AML-193 (cell line): Measurements from ENCODE around the gene ZFYVE1.
"Not testable (repeated sequence)": the region's sequence is repeated elsewhere in the genome, so short reads cannot be mapped to it uniquely, and the experiment has no call there.

Experiments used
- DNase-seq, 2 experiments: peaks; one replicate each; lab custom pipeline; 2025; lab: John Stamatoyannopoulos, UW

The ZFYVE1 gene

DNA sequence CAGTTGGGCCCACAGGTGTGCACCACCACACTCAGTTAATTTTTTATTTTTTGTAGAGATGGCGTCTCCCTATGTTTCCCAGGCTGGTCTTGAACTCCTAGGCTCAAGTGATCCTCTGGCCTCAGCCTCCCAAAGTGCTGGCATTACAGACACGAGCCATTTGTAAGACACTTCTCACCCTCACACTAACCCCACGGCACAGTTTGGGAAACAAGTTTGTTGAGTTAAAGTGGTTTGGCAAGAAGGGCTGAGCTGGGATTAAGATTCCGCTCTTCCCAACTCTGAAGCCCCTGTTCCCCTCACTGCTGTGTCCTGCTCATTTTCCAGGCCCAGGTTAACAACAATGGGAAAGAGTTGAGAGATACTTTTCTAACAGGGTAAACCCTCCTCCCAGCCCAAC is 65.9 kb downstream of the ZFYVE1 start:
- not testable (repeated sequence) for DNase-seq

DNA sequence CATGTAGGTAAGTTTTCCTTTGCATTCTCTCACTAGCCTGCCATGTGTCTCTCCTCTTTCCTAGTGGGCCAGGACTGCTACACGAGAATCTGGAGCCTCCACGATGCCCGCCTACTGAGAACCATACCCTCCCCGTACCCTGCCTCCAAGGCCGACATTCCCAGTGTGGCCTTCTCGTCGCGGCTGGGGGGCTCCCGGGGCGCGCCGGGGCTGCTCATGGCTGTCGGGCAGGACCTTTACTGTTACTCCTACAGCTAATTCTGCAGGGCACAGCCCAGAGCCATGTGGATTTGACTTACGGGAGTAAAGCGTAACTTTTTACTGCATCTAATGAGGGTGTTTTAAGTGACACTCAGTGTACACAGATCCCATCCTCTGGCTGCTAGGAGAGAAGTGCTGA is 68.4 kb downstream of the ZFYVE1 start:
- DNase-seq = no peak

DNA sequence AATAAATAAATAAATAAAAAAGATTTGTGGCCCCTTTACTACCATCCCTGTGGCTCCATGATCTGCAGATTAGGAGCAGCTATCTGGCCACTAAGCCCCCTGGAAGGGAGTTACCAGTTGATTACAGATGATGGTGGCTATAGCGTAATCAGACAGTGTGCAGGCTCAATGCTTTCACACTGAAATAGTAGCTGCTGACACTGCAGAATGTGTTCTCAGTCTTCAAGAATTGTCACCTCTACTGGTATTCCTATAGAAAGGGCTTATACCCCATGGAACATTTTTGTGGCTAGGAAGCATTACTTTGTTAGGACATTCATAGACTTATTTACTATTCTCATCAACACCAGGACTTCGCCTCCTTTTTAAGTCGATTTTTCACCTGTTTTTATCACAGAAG is 69.7 kb downstream of the ZFYVE1 start:
- DNase-seq = no peak

DNA sequence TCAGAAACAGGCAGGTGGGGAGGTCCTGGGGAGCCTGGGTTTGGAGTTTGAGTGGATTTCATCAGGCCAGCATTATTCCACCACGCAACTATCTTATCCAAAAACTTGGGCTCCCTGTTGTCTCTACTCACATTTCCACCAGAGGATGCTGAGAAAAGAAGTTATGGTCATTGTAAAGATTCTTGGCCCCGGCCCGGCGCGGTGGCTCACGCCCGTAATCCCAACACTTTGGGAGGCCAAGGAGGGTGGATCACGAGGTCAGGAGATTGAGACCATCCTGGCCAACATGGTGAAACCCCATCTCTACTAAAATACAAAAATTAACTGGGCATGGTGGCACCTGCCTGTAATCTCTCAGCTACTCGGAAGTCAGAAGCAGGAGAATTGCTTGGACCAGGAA is 70.2 kb downstream of the ZFYVE1 start:
- DNase-seq = not testable (repeated sequence)

DNA sequence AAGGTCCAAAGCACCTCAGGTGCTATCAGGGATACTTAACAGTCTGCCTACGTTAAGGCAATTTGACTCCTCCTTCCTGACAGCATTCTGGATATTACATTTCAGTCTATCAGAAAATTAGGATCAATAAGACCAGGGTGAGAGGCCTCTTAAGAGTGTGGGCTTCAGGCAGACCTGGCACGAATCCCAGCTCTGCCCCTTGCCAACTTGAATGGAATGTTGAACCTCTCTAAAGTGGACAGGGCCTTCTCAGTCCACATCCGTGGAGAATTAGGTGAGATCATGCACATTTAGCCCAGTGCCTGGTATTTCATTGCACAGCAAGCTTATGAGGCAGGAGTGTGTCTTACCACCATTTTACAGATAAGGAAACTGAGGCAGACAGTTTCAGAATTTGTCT is 74.7 kb downstream of the ZFYVE1 start:
- DNase-seq = no peak

DNA sequence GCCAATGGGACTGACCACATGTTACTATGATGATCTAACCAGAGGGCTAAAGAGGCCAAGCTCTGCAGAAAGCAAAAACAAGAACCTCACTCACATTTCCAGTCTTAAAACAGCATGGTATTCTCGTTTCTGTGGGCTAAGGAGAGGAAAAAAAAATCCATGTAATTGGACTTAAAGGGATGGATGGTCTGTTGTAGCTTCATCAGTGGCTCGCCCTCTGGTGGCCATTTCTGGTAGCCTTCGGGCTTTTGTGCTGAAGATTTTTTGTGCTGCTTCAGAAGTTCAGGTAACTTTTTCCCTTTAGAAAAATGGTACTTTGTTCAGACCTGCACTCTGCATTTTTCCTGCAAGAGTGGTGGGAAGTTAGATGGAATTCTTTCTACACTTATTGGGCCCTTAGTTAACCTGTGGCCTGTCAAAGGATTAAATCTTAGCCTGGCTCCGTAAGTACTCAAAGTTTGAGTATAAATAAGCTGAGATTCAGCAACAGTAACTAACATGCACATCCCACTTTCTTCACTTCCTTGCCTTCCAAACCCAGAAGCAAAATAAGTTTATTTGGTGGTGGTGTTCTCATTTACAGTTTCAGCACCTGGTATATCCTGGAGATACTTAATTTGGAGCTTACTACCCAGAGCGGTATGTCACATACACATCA is 78.3 kb downstream of the ZFYVE1 start:
- peak; percentile 35 to 44 for DNase-seq

DNA sequence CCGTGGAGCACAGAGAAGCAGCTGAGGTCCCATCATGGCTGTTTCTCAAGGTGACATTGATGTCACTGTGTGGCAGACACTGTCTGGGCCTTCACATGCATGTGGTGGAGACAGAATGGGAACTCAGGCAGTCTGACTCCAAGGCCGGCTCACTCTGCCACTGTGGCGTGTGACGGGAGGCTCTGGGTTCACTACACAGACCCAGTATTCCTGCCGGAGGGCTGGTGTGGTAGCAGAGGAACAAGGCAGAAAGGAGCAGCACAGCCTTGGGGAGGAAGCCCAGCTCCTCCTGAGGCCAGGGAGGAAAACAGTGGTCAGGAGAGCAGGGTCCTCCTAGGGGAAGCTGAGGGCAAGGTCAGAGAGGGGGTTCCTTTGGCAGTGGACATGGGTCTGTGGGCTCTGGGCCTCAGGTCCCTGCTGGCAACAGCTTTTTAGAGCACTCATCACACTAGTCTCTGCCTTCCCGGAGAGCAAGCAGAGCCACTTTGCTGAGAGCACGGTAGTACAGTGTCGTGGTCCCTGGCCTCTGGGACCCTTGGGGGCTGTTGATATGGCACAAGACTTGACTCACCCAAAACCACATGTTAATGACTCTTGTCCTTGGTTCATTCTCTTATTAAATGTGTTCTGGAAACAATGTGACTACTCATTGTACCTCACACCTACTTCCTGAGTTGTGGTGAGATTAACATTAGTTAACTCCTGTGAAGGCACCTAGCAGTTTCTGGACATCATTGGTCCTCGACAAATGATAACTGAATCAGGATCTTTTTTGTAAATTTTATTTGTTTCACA is 79.3 kb downstream of the ZFYVE1 start:
- no peak for DNase-seq

DNA sequence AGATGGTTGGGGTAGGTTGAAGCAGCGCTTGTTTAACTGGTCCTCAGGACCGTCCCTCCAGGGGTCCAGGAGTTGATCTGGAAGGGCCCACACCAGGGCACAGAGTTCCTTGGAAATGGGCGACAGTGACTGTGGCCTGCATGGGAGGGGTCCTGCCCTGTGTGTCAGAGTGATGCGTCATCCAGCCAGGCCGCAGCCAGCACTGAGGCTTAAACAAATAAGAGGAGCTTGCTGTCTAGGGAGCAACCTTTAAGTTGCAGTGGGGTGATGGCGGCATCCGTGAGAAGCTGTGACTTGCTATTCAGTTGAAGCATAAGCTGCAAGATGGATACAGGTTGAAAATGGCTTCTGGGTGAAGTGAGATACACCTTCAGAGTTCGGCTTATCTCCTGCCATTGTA is 80.4 kb downstream of the ZFYVE1 start:
- DNase-seq = no peak

DNA sequence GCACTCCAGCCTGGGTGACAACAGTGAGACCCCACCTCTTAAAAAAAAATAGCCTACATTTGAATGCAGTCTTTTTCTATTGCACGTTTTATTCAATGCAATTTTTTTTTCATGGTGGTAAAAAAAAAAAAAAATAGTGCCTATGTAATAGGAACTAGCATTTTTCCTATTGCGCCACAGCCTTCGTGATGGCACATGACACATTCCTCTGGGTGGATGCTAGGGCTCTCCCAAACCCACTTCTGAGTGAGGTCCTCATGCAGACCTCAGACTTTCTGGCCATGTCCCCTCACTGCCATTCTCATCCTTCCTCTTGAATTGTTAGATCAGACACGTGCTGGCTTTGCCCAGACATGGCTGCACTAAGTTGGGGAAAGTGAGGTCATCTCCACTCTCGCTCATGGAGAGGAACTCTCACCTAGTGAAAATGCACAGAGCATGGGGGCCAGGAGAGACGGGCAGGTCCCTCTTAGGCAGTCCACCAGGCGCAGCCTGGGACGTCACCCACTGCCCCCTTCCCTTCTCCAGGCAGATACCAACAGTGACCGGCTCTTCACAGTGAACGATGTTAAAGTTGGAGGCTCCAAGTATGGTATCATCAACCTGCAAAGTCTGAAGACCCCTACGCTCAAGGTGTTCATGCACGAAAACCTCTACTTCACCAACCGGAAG is 81.4 kb downstream of the ZFYVE1 start:
- DNase-seq = peak in 1 of 2 experiments; percentile 11

DNA sequence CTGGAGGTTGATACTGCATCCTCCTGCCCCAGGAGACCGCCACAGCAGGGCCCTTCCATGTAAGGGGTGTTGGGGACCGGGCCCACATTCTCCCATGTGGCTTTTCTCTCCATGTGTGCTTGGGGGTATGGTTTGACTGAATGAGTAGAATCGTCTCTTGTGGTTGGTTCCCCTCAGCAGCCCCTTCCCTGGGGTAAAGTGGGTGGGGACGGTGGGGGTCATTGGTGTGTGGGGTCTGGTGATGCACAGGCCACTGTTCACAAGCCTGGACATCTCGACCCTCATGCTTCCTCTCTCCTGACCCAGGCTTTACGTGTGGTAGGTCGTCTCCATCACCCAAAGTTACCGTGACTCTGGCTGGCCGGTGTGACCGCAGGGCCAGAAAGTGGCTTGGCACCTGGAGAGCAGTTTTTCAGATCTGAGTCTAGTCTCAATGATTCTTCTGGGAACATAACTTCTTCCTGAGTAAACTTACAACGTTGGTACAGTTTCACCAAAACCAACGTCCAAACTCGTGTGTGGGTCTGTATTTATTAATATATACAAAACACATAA is 83.0 kb downstream of the ZFYVE1 start:
- no peak for DNase-seq

DNA sequence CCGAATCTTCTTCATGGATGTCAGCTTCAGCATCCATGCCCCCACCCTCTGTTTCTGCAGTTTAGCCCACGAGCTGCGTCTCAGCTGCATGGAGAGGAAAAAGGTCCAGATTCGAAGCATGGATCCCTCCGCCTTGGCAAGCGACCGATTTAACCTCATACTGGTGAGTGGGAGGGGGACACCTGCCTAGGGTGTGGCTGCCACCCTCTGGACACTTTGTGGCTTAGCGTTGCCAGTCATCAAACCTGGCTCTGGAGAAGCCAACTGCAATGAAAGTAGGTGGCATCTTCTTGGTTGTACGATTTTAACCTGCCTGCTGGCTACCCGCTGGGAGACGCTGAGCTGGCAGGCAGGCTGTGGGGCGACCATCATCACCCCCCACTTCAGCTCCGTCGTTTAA is 84.0 kb downstream of the ZFYVE1 start:
- DNase-seq = no peak

DNA sequence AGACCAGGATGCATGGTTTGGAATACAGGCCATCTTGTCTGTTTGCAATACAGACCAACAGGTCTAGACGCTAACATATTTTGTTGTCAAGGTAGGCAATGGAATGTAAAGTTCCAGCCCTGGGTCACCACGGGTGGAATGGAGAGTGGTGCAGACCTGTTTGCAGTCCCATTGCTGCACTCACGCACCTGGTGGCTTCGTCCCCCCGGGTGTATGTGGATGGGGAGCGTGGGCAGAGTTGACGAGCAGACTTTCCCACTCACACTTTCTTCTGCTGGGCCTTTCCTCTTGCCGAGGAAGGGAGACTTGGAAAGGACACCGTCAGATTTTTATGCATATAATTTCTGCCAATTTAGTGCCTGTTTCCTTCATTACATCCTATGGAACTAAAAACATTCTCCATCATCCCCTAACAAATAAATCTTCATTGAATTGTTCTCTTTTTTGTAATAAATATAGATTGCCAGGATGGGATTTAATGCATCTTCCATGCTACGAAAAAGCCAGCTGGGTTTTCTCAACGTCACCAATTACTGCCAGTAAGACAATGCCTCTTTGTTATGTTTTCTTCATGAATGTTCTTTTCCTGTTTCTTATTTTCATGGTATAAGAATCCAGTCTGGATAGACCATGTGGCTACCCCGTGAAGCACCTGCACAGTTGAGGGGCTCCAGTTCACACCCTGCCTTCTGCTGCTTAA is 85.5 kb downstream of the ZFYVE1 start:
- DNase-seq = no peak

DNA sequence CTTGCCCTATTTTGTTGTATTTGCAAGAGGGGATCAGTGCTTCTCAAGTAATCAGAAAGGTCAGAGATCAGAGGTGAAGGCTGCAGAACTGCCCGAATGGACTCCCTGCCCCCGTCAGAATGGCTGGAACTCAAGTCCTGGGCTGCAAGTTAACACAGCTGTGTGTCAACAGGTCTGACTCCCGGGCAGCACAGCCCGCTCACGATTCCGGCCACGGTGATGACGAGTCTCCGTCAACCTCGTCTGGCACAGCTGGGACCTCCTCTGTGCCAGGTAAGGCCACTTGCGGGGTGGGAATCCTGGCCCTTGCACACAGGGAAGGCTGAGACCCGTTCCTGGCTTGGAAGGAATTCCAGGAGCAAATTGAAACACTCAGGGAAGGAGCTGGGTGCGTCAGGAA is 87.3 kb downstream of the ZFYVE1 start:
- DNase-seq = no peak

DNA sequence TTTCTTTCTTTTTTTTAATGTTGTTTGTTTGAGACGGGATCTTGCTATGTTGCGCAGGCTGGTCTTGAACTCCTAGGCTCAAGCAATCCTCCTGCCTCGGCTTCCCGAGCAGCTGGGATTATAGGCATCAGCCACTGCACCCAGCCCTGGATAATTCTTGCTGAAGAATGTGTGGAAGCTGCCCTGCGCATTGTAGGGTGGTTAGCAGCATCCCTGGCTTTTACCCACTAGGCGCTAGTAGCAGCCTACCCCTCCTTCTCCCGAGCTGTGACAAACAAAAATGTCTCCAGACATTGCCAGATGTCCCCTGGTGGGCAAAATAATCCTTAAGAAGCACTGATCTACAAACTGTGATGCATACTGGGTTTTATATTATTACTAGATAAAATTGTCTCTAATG is 94.0 kb downstream of the ZFYVE1 start:
- no peak for DNase-seq

DNA sequence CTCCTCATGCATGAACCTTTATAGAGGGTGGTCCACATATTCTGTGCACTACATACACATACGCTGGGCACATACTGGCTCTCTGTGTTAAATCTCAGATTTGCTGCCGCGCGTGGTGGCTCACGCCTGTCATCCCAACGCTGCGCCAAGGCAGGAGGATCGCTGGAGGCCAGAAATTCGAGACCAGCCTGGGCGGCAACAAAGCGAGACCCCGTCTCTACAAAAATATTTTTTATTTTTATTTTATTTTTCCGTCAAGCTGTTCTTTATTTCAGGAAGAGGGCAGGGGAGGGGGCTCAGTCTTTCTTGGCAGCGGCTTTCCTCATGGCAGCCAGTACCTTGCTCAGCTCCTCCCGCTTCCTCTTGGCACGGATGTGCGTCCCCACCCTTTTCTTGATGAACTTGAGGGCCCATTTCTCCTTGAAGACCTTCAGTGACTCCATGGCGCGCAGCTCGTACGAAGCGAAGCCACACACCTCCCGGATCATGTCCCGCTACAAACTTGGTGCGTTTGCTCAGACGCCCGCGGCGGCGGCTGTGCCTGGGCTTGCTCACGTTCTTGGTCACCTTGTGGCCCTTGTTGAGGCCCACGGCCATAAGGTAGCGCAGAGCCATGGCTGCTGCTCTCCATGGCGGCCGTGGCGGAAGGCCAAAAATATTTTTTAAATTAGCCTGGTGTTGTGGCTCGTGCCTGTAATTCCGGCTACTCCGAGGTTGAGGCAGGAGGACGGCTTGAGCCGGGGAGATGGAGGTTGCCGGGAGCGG is 97.4 kb downstream of the ZFYVE1 start:
- no peak for DNase-seq

DNA sequence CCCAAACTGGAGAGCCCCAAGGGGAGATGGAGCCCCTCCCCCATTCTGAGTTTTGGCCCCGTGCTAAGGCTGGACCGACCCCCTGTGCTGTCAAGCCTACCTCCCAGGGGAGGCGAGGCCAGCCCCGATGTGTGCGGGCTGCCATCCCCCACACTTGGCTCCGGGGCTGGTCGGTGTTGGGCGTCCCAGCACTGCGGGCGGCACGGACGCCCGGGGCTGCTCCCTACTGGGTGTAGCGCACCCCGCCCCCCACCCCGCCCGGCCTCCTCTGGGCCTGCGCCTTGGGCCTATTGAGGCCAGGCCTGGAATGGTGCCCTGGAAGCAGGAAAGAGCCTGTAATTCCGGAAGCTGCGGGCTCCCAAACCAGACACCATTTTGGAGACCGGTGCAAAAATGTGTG is 98.0 kb downstream of the ZFYVE1 start:
- DNase-seq = no peak

DNA sequence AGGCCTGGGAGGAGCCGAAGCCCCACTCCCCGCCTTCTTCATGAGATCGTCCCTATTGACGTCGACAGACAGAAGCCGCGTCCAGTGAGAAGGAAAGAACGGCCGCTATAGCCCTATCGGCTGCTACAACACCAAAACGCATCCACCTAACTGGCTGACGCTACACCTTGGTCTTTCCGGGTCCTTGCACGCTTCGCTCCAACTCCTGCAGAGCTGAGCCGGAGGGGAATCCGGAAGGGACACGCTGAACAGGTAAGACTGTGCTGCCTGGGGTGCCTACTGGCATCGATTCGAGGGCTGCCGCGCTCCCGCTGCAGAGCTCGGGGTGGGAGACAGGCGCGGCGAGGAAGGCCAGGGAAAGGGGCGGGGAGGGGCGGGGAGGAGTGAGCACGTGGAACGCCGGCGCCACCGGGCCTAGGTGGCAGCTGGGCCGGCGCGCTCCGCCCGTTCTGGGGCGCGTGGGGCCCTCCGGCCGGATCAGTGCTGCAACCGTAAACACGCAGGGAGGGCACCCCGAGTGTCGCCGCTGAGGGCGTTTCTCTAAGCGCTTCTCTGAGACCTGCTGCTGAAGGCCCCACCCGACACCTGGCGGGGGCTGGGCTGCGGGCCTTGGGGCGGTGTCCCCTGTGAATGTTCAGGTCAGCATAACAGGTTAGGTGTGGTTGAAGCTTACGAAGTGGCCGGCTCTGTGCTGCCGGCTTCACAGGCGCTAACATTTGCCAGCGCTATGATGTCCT is 100.4 kb downstream of the ZFYVE1 start, which contains the start of gene DCAF4:
Gene DCAF4 (plus strand): TSS at position 173 of the 737 bp plus-strand sequence. CDS start 11,515 bp downstream, outside the sequence.
- peak; percentile 97 to 98 for DNase-seq

DNA sequence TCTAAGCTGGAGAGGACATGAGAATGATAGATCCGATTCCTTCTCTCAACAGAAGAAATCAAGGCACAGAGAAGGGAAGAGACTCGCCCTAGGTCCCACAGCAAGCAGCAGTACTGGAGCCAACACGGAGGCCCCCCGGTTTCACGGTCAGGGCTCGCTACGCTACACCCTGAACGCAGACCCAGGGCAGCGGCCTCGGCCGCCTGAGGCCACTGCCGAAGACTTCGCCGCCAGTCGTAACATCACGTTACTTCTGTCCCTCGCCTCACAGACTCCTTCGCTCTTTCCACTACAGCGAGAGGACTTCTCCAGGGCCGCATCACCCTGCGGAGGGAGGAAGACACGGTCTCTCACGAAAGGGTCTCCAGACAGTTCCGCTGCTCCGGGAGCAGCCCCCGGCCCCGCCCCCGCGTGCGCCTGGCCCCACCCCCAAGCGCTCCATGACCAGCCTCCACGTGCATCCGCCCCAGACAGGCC is 101.1 kb downstream of the ZFYVE1 start:
- peak in 1 of 2 experiments; percentile 57 for DNase-seq

DNA sequence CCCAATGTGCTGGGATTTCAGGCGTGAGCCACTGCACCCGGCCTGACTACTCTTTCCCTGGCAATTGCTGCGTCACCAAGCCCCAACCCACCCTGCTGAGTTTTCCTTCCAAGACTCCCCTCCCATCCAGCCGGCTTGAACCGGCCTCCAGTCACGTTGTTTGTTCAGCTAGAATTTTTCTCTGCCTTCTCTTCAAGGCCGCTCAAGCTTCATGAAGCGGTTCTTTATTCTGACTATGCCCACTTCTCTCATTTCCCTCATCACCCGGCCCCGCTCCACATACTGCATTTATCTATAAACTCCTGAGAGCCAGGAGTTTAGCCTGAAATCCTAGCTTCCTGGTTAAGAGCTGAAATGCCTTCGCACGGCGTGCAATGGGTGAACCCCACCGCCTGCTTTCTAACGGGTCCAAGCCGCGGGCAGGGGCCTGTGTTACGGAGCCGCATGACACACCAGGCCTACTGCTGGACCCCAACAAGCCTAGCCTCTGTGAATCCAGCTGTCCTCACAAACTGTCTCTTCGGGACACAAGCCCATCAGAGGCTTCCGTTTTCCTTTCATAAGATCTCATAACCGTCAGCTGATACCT is 101.6 kb downstream of the ZFYVE1 start:
- DNase-seq = no peak

DNA sequence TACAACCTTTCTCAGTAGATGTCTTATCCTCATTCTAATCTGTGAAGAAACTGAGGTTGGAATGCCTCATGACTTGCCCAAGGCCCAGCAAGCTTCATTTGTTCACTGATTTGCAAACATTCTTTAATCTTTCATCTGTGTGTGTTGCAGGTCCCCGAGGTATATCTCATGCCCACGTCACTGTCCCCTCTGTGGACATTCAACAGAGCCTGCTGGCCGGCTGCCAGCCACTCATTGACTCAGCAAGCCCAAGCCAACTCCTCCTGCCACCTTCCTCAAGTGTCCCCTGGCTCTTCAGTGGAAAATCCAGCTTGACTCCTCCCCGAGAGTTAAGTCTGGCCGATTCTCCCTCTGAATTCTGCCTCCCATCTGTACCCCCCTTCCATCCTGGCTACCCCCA is 102.6 kb downstream of the ZFYVE1 start:
- no peak for DNase-seq
